Mesothelial cell of epicardium (in vitro differentiated cells): ENCODE measurements around the gene PRPF31. TPM values are rescaled to one million over a fixed set of nuclear protein-coding genes. Genes with fewer than 3 reads are reported as not detected.
A peak's percentile ranks its signal among the peaks of the same experiment; 100 is the strongest.

Experiments used
- DNase-seq, 2 experiments: peaks; one replicate each; pipeline ENCODE4 v3.0.0; 2021; ENCODE audit warnings: low spot score in 2 of 2; ENCODE audit not compliant: unreplicated experiment in 2 of 2
- H3K27ac Mint-ChIP-seq: 2 replicates; pipeline ENCODE4 v1.8.0; 2021; ENCODE audit warnings: mixed read lengths
- H3K27me3 Mint-ChIP-seq: 2 replicates; pipeline ENCODE4 v1.8.0; 2021; ENCODE audit warnings: low read depth, mixed read lengths
- H3K36me3 Mint-ChIP-seq: 2 replicates; pipeline ENCODE4 v1.8.0; 2021; ENCODE audit warnings: mixed read lengths
- H3K4me1 Mint-ChIP-seq: 2 replicates; pipeline ENCODE4 v1.8.0; 2021; ENCODE audit warnings: mixed read lengths
- H3K4me3 Mint-ChIP-seq: 2 replicates; pipeline ENCODE4 v1.8.0; 2021; ENCODE audit warnings: mild to moderate bottlenecking, moderate library complexity, mixed read lengths
- H3K9me3 Mint-ChIP-seq: 2 replicates; pipeline ENCODE4 v1.8.0; 2021; ENCODE audit warnings: mixed read lengths
- total RNA-seq: library from RNA; stranded (reverse); gene quantifications from 3 replicates; pipeline ENCODE4 v1.2.1, GENCODE V29; 2021
- TF ChIP-seq, protein P1 (sequence below): fragments of 200-600 bp; sonication (generic); IDR thresholded peaks from one replicate; pipeline ENCODE4 v1.5.0; 2021; ENCODE audit warnings: antibody characterized with exemption; ENCODE audit not compliant: unreplicated experiment

Gene PRPF31
- total RNA-seq, 1 donor from 2014 or later, result 80.6 TPM

DNA sequence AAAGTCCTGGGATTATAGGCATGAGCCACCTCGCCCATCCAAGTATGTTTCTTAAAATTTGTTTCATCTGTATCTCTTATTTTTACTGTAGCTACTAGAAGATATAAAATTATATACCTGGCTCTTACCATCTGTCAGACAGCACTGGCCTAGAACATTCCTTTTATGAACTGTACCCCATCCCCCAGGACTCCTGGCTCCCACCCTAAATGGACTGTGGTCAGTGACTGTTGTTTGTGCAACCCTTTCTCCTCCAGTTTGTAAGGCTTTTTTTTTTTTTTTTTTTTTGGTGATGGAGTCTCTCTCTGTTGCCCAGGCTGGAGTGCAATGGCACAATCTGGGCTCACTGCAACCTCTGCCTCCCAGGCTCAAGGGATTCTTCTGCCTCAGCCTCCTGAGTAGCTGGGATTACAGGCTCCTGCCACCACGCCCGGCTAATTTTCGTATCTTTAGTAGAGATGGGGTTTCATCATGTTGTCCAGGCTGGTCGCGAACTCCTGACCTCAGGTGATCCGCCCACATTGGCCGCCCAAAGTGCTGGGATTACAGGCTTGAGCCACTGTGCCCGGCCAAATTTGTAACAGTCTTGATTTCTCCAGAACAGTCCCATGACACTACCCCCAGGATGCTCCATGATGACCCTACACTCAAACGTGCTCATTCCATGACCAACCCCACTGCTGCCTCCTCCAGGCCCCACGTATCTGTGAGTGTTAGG is 10.4 kb upstream of the PRPF31 start:
- H3K27ac Mint-ChIP-seq, result no peak overlapping the region
- no peak for DNase-seq
- no peaks in the 10 kb centered on the region for H3K27me3 Mint-ChIP-seq
- peaks cover 9% of the 10 kb centered on the region for H3K4me1 Mint-ChIP-seq
- peak overlapping the region; percentile 99 for H3K4me3 Mint-ChIP-seq
- H3K36me3 Mint-ChIP-seq, result peaks cover 15% of the 10 kb centered on the region
- TF ChIP-seq, protein P1, sequence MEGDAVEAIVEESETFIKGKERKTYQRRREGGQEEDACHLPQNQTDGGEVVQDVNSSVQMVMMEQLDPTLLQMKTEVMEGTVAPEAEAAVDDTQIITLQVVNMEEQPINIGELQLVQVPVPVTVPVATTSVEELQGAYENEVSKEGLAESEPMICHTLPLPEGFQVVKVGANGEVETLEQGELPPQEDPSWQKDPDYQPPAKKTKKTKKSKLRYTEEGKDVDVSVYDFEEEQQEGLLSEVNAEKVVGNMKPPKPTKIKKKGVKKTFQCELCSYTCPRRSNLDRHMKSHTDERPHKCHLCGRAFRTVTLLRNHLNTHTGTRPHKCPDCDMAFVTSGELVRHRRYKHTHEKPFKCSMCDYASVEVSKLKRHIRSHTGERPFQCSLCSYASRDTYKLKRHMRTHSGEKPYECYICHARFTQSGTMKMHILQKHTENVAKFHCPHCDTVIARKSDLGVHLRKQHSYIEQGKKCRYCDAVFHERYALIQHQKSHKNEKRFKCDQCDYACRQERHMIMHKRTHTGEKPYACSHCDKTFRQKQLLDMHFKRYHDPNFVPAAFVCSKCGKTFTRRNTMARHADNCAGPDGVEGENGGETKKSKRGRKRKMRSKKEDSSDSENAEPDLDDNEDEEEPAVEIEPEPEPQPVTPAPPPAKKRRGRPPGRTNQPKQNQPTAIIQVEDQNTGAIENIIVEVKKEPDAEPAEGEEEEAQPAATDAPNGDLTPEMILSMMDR, result no peak
- no peaks in the 10 kb centered on the region for H3K9me3 Mint-ChIP-seq

DNA sequence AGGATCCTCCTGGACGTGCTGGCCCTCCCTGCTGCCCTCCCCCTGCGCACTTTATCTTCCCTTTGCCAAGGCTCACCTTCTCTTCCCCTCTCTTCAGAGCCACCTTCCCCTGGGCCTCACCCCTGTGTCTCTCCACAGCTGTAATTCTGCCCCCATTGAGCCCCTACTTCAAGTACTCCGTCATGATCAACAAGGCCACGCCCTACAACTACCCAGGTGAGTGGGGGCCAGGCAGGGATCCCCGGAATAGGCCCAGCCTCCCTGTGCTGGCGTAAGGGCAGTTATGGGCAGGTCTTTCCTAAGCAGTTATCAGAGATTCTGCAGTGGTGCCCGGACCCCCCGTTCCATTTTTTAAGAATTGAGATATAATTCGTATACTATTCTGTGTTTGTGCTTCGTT is 9.8 kb upstream of the PRPF31 start:
- Mint-ChIP-seq H3K4me1 (peaks cover 9% of the 10 kb centered on the region), H3K4me3 (no peak overlapping the region), H3K36me3 (peaks cover 17% of the 10 kb centered on the region), H3K9me3 (no peaks in the 10 kb centered on the region), H3K27ac (no peak overlapping the region), H3K27me3 (no peaks in the 10 kb centered on the region)
- DNase-seq, result no peak
- TF ChIP-seq, protein P1, result no peak

DNA sequence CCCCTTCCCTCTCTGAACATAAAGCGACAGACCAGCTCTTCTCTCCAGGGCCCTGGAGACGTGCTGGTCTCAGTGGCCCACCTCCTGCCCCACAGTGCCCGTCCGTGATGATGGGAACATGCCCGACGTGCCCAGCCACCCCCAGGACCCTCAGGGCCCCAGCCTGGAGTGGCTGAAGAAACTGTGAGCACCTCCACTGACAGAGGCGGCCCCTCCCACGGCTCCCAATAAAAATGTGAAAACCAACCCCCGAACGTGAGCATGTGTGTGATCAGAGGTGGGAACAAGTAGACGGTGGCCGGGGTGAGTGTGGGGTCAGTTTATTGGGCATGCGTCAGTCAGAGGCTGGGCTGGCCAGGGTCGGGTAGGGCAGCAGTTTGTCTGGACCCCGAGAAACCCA is 8.8 kb upstream of the PRPF31 start:
- peaks cover 19% of the 10 kb centered on the region for H3K36me3 Mint-ChIP-seq
- H3K4me3 Mint-ChIP-seq, result no peak overlapping the region
- H3K9me3 Mint-ChIP-seq, result no peaks in the 10 kb centered on the region
- H3K27ac Mint-ChIP-seq, result no peak overlapping the region
- H3K27me3 Mint-ChIP-seq, result no peaks in the 10 kb centered on the region
- no peak for DNase-seq
- TF ChIP-seq, protein P1, result no peak
- H3K4me1 Mint-ChIP-seq, result peaks cover 9% of the 10 kb centered on the region

DNA sequence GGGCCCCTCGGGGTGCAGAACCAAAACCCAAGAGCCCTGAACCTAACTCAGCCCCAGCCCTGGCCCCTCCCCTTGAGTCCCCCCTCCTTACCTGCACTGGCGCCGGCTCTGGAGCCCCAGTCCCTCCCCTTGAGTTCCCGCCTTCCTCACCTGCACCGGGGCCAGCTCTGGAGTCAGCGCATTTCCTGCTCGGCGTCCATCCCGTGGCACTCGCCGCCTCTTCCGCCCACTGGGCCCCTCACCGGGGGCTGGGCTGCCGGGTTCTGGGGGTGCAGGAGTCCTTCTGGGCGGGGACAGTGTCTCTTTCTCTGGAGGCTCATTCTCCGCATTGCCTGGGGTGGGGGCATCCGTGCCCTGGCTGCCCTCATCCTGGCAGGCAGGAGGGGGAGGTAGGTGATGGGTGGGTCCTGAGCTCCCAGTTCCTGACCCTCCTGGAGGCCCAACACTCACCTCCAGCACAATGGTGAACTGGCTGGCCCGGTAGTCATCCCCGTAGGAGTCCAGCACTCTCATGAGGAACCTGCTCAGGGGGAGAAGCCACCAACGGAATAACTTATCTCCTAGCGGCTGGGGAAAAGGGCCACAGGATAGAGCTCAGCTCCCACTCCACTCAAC is 7.6 kb upstream of the PRPF31 start:
- peaks cover 18% of the 10 kb centered on the region for H3K36me3 Mint-ChIP-seq
- no peak overlapping the region for H3K4me3 Mint-ChIP-seq
- H3K27me3 Mint-ChIP-seq, result no peaks in the 10 kb centered on the region
- H3K4me1 Mint-ChIP-seq, result peaks cover 4% of the 10 kb centered on the region
- H3K27ac Mint-ChIP-seq, result no peak overlapping the region
- TF ChIP-seq, protein P1, result no peak
- DNase-seq, result no peak
- H3K9me3 Mint-ChIP-seq, result no peaks in the 10 kb centered on the region

DNA sequence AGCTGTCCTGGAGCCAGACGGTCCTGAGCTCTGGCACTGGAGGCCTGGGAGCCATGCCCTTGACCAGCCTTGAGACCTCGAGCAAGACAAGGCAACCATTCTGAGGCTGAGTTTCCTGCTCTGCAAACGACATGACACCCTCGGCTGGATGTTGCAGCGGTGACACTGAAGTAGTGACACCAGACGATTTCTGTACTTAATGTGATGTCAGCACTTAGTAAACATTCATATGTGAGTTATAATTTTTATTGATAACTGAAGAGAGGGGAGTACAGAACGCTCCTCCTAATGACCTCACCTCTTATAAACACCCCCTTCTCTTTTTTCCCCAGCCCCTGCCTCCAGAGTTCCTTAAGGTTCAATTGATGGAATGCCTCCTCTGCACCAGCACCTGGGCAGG is 7.1 kb upstream of the PRPF31 start:
- H3K9me3 Mint-ChIP-seq, result no peaks in the 10 kb centered on the region
- peaks cover under 1% of the 10 kb centered on the region for H3K4me1 Mint-ChIP-seq

More for the DNA sequence above, 7.1 kb upstream of the PRPF31 start:
- Mint-ChIP-seq H3K4me3 (no peak overlapping the region), H3K27me3 (no peaks in the 10 kb centered on the region), H3K27ac (no peak overlapping the region), H3K36me3 (peaks cover 18% of the 10 kb centered on the region)
- TF ChIP-seq, protein P1, result no peak
- no peak for DNase-seq
